ENCODE measurements around the gene TREH.

TREH gene

DNA sequence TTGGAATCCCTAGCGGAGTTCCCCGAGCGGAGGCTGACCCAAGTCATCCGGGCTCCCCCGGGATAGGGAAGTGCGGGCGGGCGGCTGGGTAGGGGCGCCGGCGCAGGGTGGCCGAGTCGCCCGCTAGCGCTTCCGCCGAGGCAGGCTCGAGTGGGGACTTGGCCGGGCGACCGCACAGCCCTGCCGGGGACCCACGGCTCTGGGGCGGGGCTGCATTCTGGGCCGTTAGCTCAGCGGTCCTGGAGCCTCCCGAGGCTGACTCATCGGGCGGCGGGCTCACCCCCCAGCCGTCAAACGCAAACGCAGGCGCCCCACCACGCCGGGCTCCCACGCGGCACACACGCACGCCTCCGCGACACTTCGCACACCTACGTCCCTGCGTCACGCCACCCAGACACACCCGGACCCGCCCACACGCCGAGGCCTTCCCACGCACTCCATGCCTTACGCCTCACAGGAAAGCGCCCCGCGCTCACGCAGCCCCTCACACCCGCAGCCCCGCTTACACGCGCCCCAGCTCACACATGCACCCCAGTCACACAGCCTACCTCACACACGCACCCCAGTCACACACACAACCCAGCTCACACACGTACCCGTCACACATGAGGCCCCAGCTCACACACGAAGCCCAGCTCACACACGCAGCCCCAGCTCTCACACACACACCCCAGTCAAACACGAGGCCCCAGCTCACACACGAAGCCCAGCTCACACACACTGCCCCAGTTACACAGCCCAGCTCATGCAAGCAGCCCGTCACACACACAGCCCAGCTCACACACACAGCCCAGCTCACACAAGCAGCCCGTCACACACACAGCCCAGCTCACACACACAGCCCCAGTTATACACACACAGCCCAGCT, 70.9 kb downstream of the TREH start:
- peak; percentile 32 for DNase-seq

- peak; percentile 63 for DNase-seq
These were observed 71.8 kb downstream of the TREH start, which contains the start of gene PHLDB1 for GRCh38 chr11:118607401-118608359. TSS of gene PHLDB1 (plus strand) at chr11:118607615. CDS start at chr11:118613837, 6,222 bp downstream.
